MM.1S (cell line): Measurements from ENCODE around the gene SAFB.

ENCODE experiments used
- EZH2 ChIP-seq: fragments of 300-600 bp; sonication (generic); optimal IDR thresholded peaks from 2 replicates; pipeline ENCODE3; 2017; ENCODE audit warnings: low read depth, mild to moderate bottlenecking, antibody characterized with exemption, low read length, mixed read lengths
- EZH2phosphoT487 ChIP-seq: fragments of 300-600 bp; sonication (generic); IDR thresholded peaks from 2 replicates; pipeline ENCODE4 v1.6.1; 2018; ENCODE audit warnings: antibody characterized with exemption, low read length
- TF ChIP-seq, protein P1 (sequence below): fragments of 300-600 bp; sonication (generic); IDR thresholded peaks from 2 replicates; pipeline ENCODE4 v1.5.1; 2016; ENCODE audit warnings: antibody characterized with exemption, low read length, mixed read lengths

DNA sequence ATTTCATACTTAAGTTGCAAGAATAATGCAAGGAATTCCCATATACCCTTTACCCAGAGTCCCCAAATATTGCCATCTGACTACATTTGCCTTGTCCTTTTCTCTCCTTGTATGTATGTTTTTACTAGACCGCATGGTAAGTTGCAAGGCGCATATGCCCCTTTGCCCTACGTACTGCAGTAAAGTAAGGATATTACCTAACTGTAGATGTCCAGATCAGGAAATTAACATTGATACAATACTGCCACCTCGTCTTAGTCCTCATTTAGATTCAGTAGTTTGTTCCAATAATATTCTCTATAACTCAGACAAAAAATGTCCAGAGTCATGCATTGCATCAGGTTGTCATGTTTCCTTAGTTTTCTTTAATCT, 9.3 kb downstream of the SAFB start:
- TF ChIP-seq, protein P1, sequence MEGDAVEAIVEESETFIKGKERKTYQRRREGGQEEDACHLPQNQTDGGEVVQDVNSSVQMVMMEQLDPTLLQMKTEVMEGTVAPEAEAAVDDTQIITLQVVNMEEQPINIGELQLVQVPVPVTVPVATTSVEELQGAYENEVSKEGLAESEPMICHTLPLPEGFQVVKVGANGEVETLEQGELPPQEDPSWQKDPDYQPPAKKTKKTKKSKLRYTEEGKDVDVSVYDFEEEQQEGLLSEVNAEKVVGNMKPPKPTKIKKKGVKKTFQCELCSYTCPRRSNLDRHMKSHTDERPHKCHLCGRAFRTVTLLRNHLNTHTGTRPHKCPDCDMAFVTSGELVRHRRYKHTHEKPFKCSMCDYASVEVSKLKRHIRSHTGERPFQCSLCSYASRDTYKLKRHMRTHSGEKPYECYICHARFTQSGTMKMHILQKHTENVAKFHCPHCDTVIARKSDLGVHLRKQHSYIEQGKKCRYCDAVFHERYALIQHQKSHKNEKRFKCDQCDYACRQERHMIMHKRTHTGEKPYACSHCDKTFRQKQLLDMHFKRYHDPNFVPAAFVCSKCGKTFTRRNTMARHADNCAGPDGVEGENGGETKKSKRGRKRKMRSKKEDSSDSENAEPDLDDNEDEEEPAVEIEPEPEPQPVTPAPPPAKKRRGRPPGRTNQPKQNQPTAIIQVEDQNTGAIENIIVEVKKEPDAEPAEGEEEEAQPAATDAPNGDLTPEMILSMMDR, result no peak
- TF ChIP-seq EZH2 (no peak), EZH2phosphoT487 (no peak)
